Ascending aorta (tissue), 2 donors: ENCODE data around the gene TTC5. TPM values are rescaled to one million over a fixed set of nuclear protein-coding genes. Genes with fewer than 3 reads are reported as not detected.

Experiments
- DNase-seq, 2 donors: peaks; one replicate each; pipeline ENCODE4 v3.0.0-alpha.2; 2019; ENCODE audit warnings: low spot score in 2 of 2
- H3K27ac ChIP-seq, 2 donors: fragments of 200-600 bp; sonication (generic); one replicate each; pipeline ENCODE4 v1.5.1; 2016 to 2017; ENCODE audit warnings: mild to moderate bottlenecking in 1 of 2
- H3K27me3 ChIP-seq: fragments of 200-600 bp; sonication (generic); one replicate; pipeline ENCODE4 v1.5.1; 2017
- H3K36me3 ChIP-seq, 2 donors: fragments of 200-600 bp; sonication (generic); one replicate each; pipeline ENCODE4 v1.5.1; 2016
- H3K4me1 ChIP-seq, 2 donors: fragments of 200-600 bp; sonication (generic); one replicate each; pipeline ENCODE4 v1.5.1; 2016 to 2017; ENCODE audit warnings: mild to moderate bottlenecking in 1 of 2
- H3K4me3 ChIP-seq, 2 donors: fragments of 200-600 bp; sonication (generic); one replicate each; pipeline ENCODE4 v1.5.1; 2016 to 2017; ENCODE audit warnings: mild to moderate bottlenecking in 1 of 2
- H3K9me3 ChIP-seq, 2 donors: fragments of 200-600 bp; sonication (generic); one replicate each; pipeline ENCODE4 v1.5.1; 2016
- CTCF ChIP-seq, 3 experiments: fragments of 200-600 bp in 2 of 3; fragments of 450-650 bp in 1 of 3; sonication (generic) in 2 of 3; IDR thresholded peaks; one replicate each; pipeline ENCODE4 v1.5.1; 2016 to 2019; ENCODE audit warnings: antibody characterized with exemption in 3 of 3, mild to moderate bottlenecking in 1 of 3, moderate library complexity in 1 of 3
- intact Hi-C: fragments of 100-400 bp; cut with DNase I; formaldehyde crosslinking; loops from one replicate; pipeline ENCODE4 v1.15.1; 2023
- total RNA-seq: library from RNA; depleted of rRNA; stranded (reverse); fragments of >200 nt; gene quantifications from one replicate; pipeline ENCODE4 v1.1.0, GENCODE V29; 2016

Gene TTC5
- total RNA-seq, 1 donor from 2014 or later = 7.8 TPM

- Histone ChIP-seq H3K4me1 (peaks cover 0 to 8% of the 10 kb centered on the region in 2 donors), H3K27ac (no peak overlapping the region), H3K4me3 (no peak overlapping the region), H3K36me3 (peaks cover 32 to 40% of the 10 kb centered on the region in 2 donors), H3K27me3 (no peaks in the 10 kb centered on the region), H3K9me3 (no peaks in the 10 kb centered on the region)
- intact Hi-C loops = no loop called here
- no peak for TF ChIP-seq CTCF (IDR thresholded peaks at IDR 0.05)
- DNase-seq = no peak
These were observed 23.0 kb upstream of the TTC5 start for GRCh38 chr14:20328705-20329104.

- H3K27ac ChIP-seq = peak overlapping the region in 1 of 2 donors; percentile 19
- peak; percentile 56 to 78 (median 64) for TF ChIP-seq CTCF (IDR thresholded peaks at IDR 0.05)
- peaks cover 0 to 8% of the 10 kb centered on the region in 2 donors for H3K4me1 ChIP-seq
- no peaks in the 10 kb centered on the region for H3K27me3 ChIP-seq
- intact Hi-C loops = loop anchor here (2.0 kb wide), 2 partner anchors 16 to 282 kb away; partner anchors contain the start of gene PARP2
- no peak for DNase-seq
- no peaks in the 10 kb centered on the region for H3K9me3 ChIP-seq
- peaks cover 44 to 53% of the 10 kb centered on the region in 2 donors for H3K36me3 ChIP-seq
- H3K4me3 ChIP-seq = no peak overlapping the region
These were observed 21.5 kb upstream of the TTC5 start for GRCh38 chr14:20327005-20327869.

GRCh38 chr14:20317720-20318119, 12.0 kb upstream of the TTC5 start:
- DNase-seq = no peak
- Histone ChIP-seq H3K27ac (no peak overlapping the region), H3K9me3 (no peaks in the 10 kb centered on the region), H3K27me3 (no peaks in the 10 kb centered on the region), H3K36me3 (peaks cover 72 to 83% of the 10 kb centered on the region in 2 donors), H3K4me1 (no peaks in the 10 kb centered on the region), H3K4me3 (no peak overlapping the region)
- TF ChIP-seq CTCF (IDR thresholded peaks at IDR 0.05) = no peak
- intact Hi-C loops = no loop called here

- H3K9me3 ChIP-seq = no peaks in the 10 kb centered on the region
- no peaks in the 10 kb centered on the region for H3K4me1 ChIP-seq
- peaks cover 60 to 73% of the 10 kb centered on the region in 2 donors for H3K36me3 ChIP-seq
- no peak for TF ChIP-seq CTCF (IDR thresholded peaks at IDR 0.05)
- no peak overlapping the region for H3K4me3 ChIP-seq
- no peak overlapping the region for H3K27ac ChIP-seq
- no peak for DNase-seq
- intact Hi-C loops = no loop called here
- H3K27me3 ChIP-seq = no peaks in the 10 kb centered on the region
These were observed 8.3 kb upstream of the TTC5 start for GRCh38 chr14:20314026-20314425.

GRCh38 chr14:20306079-20306423, 300 bp upstream of the TTC5 start:
- TF ChIP-seq CTCF (IDR thresholded peaks at IDR 0.05) = no peak
- intact Hi-C loops = no loop called here
- Histone ChIP-seq H3K36me3 (peaks cover 1 to 10% of the 10 kb centered on the region in 2 donors), H3K27ac (no peak overlapping the region), H3K9me3 (no peaks in the 10 kb centered on the region), H3K27me3 (no peaks in the 10 kb centered on the region), H3K4me3 (peak overlapping the region; percentile 64 to 80), H3K4me1 (peaks cover 0 to 6% of the 10 kb centered on the region in 2 donors)
- no peak for DNase-seq
